Adipose tissue (tissue), 3 donors: ENCODE data around the gene PLA2G2D. TPM values are rescaled to one million over a fixed set of nuclear protein-coding genes. Genes with fewer than 3 reads are reported as not detected.

ENCODE experiments used
- H3K27ac ChIP-seq: one replicate; pipeline ENCODE4 v1.5.1; 2013; ENCODE audit warnings: low read depth, low read length
- WGBS, 3 donors: extraction: QIAGEN DNeasy Blood & Tissue Kit; methylation state at CpG; one replicate each; pipeline ENCODE4 v1.1.7; 2013; 5-methylcytosine and 5-hydroxymethylcytosine counted together
- polyA plus RNA-seq, 3 donors: library from polyadenylated mRNA; stranded (reverse); fragments of 200-250 nt; gene quantifications; one replicate each; pipeline ENCODE4 v1.2.3, GENCODE V29; 2013
- donor health status: healthy with polysubstance abuse.
- donor health status: Bipolar disorder and iron deficiency.
- donor health status: healthy.

Gene PLA2G2D
- polyA plus RNA-seq, 3 donors: 0.01 TPM; not detected in 2

GRCh38 chr1:20125100-20125499 is 5.8 kb upstream of the PLA2G2D start:
- H3K27ac ChIP-seq: no peak overlapping the region
- 69 to 83% (median 79%) methylated on average over 10 of the region's 10 CpGs for WGBS, 3 donors

GRCh38 chr1:20124456-20125057 is 5.2 kb upstream of the PLA2G2D start:
- WGBS, 3 donors: 50 to 71% (median 58%) methylated on average over 7 of the region's 7 CpGs
- H3K27ac ChIP-seq: no peak overlapping the region

DNA sequence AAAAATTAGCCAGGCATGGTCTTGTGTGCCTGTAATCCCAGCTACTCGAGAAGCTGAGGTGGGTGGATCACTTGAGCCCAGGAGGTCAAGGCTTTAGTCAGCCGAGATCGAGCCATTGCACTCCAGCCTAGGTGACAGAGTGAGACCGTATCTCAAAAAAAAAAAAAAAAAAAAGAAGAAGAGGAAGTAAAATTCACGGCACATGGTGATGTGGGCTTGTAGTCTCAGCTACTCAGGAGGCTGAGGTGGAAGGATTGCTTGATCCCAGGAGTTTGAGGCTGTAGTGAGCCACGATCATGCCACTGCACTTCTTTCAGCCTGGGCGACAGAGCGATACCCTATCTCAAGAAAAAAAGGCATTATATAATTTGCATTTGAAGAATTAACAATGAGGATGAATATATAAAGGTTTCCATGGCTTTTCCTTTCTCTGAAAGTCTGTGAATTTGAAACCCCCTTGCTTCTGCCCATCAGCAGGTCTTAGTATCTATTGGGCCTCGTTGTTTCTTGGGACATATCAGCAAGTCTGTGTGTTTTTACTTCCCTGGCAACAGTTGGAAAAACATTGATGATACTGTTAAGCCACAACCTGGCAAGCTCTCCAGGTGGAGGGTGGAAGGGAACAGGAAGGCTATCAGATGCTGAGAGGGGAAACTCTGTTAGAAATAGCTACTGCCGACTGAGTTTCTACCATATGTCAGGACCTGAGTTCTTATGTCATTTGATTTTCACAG is 4.6 kb upstream of the PLA2G2D start:
- 56 to 62% (median 60%) methylated on average over 10 of the region's 10 CpGs for WGBS, 3 donors
- no peak overlapping the region for H3K27ac ChIP-seq

DNA sequence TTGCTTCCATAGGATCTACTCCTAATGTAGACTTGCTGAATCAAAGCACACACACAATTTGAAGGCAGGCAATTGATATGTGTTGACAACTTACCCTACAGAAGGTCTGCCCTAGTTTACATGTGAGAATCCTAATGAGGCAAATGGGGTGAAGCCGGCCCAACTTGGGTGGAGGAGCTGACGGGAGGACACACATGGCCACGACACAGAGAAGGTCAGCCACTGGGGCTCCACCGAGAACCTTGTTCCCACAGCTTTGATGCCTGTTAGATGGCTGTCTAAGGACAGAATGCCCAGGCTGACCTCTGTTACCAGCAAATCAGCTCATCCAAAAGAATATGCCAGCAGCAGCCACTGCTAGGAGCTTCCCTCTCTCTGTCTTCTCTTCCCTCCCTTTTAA is 1.5 kb upstream of the PLA2G2D start:
- H3K27ac ChIP-seq: no peak overlapping the region
- 82 to 90% (median 85%) methylated on average over 4 of the region's 4 CpGs for WGBS, 3 donors

DNA sequence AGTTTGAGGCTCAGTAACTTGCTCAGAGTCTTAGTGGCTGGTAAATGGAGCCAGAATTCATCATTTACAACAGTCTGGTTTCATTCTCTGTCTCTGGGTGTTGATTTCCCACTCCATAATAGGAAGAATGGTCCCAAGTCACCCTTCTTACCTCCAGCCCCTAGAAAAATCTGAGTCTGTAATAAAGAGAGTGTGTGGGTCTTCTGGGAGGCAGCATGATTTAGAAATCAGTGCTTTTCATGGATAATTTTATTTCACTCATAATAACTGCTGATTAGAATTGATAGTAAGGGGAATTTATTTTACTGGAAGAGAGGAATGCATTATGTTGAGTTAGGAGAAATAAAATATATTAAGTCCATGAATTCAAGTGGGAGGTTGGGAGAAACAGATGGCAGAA is 2.1 kb downstream of the PLA2G2D start:
- no peak overlapping the region for H3K27ac ChIP-seq

GRCh38 chr1:20115916-20116315 is 3.4 kb downstream of the PLA2G2D start:
- WGBS, 3 donors: 73 to 85% (median 82%) methylated on average over 7 of the region's 7 CpGs
- no peak overlapping the region for H3K27ac ChIP-seq

GRCh38 chr1:20115479-20115878 is 3.9 kb downstream of the PLA2G2D start:
- H3K27ac ChIP-seq: no peak overlapping the region
- WGBS, 3 donors: 82 to 86% (median 86%) methylated on average over 4 of the region's 4 CpGs

DNA sequence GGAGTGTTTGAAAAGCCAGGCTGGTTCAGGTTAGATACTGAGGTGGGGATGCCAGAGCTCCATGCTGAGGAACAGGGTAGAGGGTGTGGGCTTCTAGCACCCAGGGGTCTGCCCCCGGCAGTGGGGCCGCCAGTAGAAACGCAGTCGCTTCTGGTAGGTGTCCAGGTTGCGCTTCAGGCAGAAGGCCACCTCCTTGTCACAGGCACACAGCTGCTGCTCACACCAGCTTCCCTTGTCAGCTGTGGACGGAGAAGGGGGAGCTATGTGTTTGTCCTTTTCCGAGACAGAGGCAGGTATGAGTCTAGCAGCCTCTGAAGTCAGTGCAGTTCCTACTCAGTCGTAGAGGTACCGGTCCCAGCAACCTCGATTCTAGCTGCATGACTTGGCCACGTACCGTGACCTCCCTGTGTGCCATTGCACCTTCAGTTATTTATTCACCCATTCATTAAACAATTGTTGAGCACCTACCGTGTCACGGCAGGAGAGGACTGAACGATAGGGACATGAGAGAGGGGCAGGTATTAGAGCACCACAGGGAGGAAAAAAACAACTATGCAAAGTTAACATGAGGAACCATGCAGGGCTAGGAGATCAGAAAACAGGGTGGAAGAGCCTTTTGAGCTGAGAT is 5.2 kb downstream of the PLA2G2D start:
- 40 to 77% (median 77%) methylated on average over 15 of the region's 15 CpGs for WGBS, 3 donors

DNA sequence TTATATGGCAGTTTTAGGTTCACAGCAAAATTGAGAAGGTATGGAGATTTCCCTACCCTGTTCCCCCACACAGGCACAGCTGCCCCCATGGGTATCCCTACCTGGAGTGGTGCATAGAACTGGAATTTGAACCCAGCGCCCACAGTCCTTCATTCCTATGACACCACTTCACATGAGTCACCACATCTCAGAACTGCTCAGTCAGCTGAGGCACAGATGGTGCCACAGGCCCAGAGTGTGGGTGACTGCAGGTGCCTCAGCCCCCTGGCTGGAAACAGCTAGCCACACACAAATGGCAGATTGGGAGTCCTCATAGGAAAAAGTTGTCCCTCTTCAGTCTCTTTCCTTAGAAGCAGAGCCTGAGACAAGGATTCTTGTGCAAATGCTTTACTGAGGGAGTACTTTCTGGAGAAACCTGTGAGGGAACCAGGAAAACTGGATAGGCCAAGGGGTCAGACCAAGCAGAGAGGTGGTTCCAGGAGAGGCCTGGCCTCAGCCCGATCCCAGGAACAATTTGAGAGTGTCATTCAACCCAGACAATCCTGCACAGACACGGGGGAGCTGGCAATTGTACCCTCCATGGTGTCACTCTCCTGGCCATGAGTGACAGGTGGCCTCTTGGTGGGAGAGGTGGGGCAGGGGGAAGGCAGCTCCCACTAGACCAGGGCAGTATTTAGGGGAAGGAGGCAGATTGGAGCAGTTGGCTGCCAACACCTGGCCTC is 6.9 kb downstream of the PLA2G2D start:
- no peak overlapping the region for H3K27ac ChIP-seq
- 79 to 89% (median 88%) methylated on average over 3 of the region's 3 CpGs for WGBS, 3 donors

More for the DNA sequence above, 5.2 kb downstream of the PLA2G2D start:
- no peak overlapping the region for H3K27ac ChIP-seq

DNA sequence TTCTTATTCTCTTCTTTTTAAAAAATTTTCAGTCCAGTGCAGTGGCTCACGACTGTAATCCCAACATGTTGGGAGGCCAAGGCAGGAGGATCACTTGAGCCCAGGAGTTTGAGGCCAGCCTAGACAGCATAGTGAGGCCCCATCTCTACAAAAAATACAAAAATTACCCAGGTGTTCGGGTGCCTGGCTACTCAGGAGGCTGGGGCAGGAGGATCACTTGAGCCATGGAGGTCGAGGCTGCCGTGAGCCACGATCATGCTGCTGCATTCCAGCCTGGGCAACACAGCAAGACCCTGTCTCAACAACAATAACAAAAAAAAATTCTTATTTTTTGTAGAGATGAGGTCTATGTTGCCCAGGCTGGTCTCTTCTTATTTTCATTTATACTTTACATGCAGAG is 7.9 kb downstream of the PLA2G2D start:
- 89 to 95% (median 94%) methylated on average over 5 of the region's 5 CpGs for WGBS, 3 donors
- H3K27ac ChIP-seq: no peak overlapping the region

DNA sequence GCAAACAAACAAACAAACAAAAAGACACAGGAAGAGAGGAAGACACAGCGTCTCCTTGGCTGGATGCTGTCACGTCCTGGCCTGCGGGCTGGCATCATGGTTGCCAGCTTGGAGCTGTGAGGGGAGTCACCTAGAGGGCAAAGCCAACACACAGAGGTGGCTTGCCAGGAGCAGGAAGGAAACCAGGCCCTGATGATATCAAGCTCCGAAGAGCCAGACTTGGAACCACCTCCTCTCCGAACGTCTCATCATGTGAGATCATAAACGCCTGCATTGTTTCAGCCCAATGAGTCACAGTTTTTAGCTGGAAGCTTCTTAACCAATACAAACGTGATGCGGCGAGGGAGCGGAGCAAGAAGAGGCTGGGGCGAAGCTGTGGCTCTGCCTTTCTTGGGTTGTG is 8.7 kb downstream of the PLA2G2D start:
- 61 to 77% (median 62%) methylated on average over 12 of the region's 12 CpGs for WGBS, 3 donors
- H3K27ac ChIP-seq: no peak overlapping the region

DNA sequence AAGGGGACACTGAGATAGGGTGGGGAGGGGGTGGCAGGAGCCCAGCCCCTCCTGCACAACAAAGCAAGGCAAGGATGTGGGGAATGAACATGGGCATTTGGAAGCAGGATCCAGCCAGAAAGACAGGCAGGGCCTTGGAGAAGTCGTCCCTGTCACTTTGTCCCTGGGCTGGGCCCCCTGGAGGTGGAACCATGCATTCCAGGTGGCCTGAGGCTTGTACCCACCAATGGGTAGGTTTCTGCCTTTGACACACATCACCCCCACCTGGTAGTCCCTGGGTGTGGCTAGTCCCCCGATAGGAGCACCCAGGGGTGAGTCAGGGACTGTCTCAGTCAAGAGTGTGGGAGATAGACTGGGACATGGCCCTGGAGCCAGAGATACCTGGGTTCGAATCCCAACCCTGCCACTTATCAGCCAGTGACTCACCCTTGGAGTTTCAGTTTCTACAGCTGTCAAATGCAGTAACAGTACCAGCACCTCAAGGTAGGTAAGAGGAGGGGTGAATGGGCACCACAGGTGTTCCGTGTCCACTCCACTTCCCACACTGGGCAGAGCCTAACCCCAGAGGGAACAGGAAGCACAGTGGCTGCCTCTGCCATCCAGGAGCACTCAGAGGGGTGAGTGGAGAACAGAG is 10.0 kb downstream of the PLA2G2D start:
- WGBS, 3 donors: 62 to 79% (median 76%) methylated on average over 4 of the region's 4 CpGs
- H3K27ac ChIP-seq: no peak overlapping the region

DNA sequence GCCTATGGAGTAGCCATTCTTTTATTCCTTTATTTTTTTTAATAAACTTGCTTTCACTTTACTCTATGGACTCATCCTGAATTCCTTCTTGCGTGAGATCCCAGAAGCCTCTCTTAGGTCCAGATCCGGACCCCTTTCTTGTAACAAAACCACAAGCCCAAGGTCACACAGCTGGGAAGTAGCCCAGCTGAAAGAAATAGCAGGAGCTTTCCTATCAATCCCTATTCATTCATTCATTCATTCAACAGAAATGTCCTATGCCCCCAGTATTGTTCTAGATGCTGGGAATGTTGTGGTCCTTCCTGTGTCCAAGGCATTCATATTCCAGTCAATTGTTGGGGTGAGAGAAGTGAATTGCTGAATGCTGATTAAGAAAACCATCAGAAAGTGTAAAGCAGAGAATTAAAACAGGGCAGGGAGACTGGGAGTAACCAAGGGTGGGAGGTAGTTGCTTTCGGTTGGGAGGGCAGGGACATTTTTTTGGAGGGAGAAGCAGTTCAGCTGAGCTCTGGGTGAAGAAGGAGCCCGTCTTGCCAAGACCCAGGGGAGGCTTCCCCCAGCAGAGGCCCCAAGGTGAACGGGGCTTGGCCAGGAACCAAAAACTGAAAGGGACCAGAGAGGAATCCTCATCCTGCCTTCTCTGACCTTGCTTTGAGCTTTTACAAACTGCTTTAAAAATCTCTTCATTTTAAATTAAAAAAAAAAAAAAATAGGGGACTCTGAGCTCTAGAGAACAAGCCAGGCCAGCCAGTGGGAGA is 10.8 kb downstream of the PLA2G2D start:
- 39 to 43% (median 41%) methylated on average over 5 of the region's 5 CpGs for WGBS, 3 donors
- H3K27ac ChIP-seq: no peak overlapping the region

DNA sequence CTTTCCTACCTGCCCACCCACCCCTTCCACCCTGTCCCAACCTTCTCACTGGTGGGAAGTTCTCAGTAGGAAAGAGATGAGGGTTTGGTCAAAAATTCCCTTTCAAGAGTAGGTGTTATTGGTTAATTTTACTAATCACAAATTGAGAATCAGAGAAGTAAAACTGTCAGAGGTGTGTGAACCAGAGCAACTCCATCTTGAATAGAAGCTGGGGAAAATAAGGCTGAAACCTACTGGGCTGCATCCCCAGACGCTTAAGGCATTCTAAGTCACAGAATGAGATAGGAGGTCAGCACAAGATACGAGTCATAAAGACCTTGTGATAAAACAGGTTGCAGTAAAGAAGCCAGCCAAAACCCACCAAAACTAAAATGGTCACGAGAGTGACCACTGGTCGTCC is 11.5 kb downstream of the PLA2G2D start:
- no peak overlapping the region for H3K27ac ChIP-seq
- WGBS, 3 donors: 42 to 72% (median 72%) methylated on average over 4 of the region's 4 CpGs

GRCh38 chr1:20107351-20107750 is 12.0 kb downstream of the PLA2G2D start:
- H3K27ac ChIP-seq: no peak overlapping the region
- WGBS, 3 donors: 59 to 69% (median 66%) methylated on average over 4 of the region's 4 CpGs

GRCh38 chr1:20105856-20106255 is 13.5 kb downstream of the PLA2G2D start:
- H3K27ac ChIP-seq: no peak overlapping the region
- 12 to 52% (median 48%) methylated on average over 1 of the region's 1 CpG for WGBS, 3 donors

- H3K27ac ChIP-seq: no peak overlapping the region
- 65 to 72% (median 71%) methylated on average over 1 of the region's 1 CpG for WGBS, 3 donors
Observed at GRCh38 chr1:20102875-20103274, 16.5 kb downstream of the PLA2G2D start.
